Muscle of arm (tissue), 12 donors: ENCODE results near the gene ILDR1. TPM values are rescaled to one million over a fixed set of nuclear protein-coding genes. Genes with fewer than 3 reads are reported as not detected.
"Not testable (repeated sequence)": the region's sequence is repeated elsewhere in the genome, so short reads cannot be mapped to it uniquely, and the experiment has no call there.

ENCODE experiments used
- DNase-seq: peaks from one replicate; pipeline ENCODE4 v3.0.0-alpha.2; 2013
- polyA plus RNA-seq, 12 donors: library from polyadenylated mRNA; unstranded; fragments of 120-200 nt; gene quantifications; one replicate each; pipeline ENCODE4 v1.2.1, GENCODE V29; 2013; ENCODE audit not compliant: insufficient read length in 12 of 12

ILDR1 gene
- polyA plus RNA-seq, 12 donors: 0.17 to 0.82 (median 0.50) TPM; not detected in 2

- DNase-seq: no peak
Observed at GRCh38 chr3:121948641-121949040, 73.4 kb downstream of the ILDR1 start.

- DNase-seq: no peak
Observed at GRCh38 chr3:121943431-121943830, 78.6 kb downstream of the ILDR1 start.

- no peak for DNase-seq
Observed at GRCh38 chr3:121942116-121942786, 79.8 kb downstream of the ILDR1 start.

GRCh38 chr3:121941592-121941991 is 80.5 kb downstream of the ILDR1 start:
- no peak for DNase-seq

GRCh38 chr3:121938141-121938855 is 83.7 kb downstream of the ILDR1 start:
- DNase-seq: not testable (repeated sequence)

Other genes with a start within 250 kb of the ILDR1 start
- 10 to 100 TPM in 11 of 12 donors, not detected in 1; 15.5 to 32.3 (median 20.6) TPM for gene IQCB1, start 187.2 kb downstream of the ILDR1 start, polyA plus RNA-seq
- gene EAF2, start 187.0 kb downstream of the ILDR1 start, polyA plus RNA-seq: 10 to 100 TPM in 4 of 12 donors, 1 to 10 TPM in 7, not detected in 1; 5.7 to 19.5 (median 9.7) TPM
- gene SLC15A2, start 127.8 kb downstream of the ILDR1 start, polyA plus RNA-seq: 10 to 100 TPM in 11 of 12 donors, not detected in 1; 16.9 to 96.8 (median 50.7) TPM
- gene CD86, start 33.1 kb upstream of the ILDR1 start, polyA plus RNA-seq: 1 to 10 TPM in 10 of 12 donors, not detected in 2; 1.7 to 4.8 (median 2.7) TPM
- gene CASR, start 161.4 kb upstream of the ILDR1 start, polyA plus RNA-seq: under 1 TPM in 5 of 12 donors, not detected in 7; 0.01 to 0.29 (median 0.04) TPM